ENCODE data around the gene ZFYVE21. TPM values are rescaled to one million over a fixed set of nuclear protein-coding genes. Genes with fewer than 3 reads are reported as not detected.

Gene ZFYVE21
- total RNA-seq, 1 experiment from 2014 or later = 49.7 TPM

- no peaks in the 10 kb centered on the region for H4K20me1 ChIP-seq (ENCODE audit: control insufficient read depth, insufficient read depth, insufficient read length)
- no peaks in the 10 kb centered on the region for H3K79me2 ChIP-seq (ENCODE audit: insufficient read depth, low read length)
- H3K18ac ChIP-seq (ENCODE audit: insufficient read length, low read depth, low read length) = no peak overlapping the region
- WGBS (ENCODE audit: extremely low coverage, insufficient read length, low lambda C conversion rate) = no CpG with 5 or more reads among the region's 1 CpG
- H3K4me1 Mint-ChIP-seq = no peaks in the 10 kb centered on the region; a peak in 1 of 4 replicates
- no peak overlapping the region for H3K23ac ChIP-seq (ENCODE audit: insufficient read length, low read depth, low read length)
- H3K4me2 ChIP-seq (ENCODE audit: insufficient read depth, insufficient read length, low read length) = no peak overlapping the region
- no peaks in the 10 kb centered on the region for H3K36me3 Mint-ChIP-seq (ENCODE audit: insufficient read depth in 1 of 3, low read depth in 3 of 3)
- no peaks in the 10 kb centered on the region for H3K9me3 Mint-ChIP-seq
- H3K79me1 ChIP-seq (ENCODE audit: insufficient read depth, low read depth, low read length, poor library complexity, severe bottlenecking) = no peaks in the 10 kb centered on the region
- H3K27me3 ChIP-seq (ENCODE audit: insufficient read depth, low read length) = no peaks in the 10 kb centered on the region
- no peak overlapping the region for H2BK120ac ChIP-seq (ENCODE audit: low read depth, low read length, poor library complexity, severe bottlenecking)
- no peaks in the 10 kb centered on the region for H3K4me1 ChIP-seq (ENCODE audit: insufficient read depth, low read length)
- H3K27ac Mint-ChIP-seq = no peak overlapping the region
- H3T11ph ChIP-seq (ENCODE audit: low read length) = no peak overlapping the region
- no peak for DNase-seq
- no peak overlapping the region for H4K91ac ChIP-seq (ENCODE audit: insufficient read length, low read depth, low read length)
- H4K8ac ChIP-seq (replicated peaks; ENCODE audit: insufficient read length, low read depth, low read length) = no peak overlapping the region
- H3K27me3 Mint-ChIP-seq (ENCODE audit: low read depth) = no peaks in the 10 kb centered on the region
- H3K9ac ChIP-seq (ENCODE audit: extremely low read depth, insufficient read length, low read length) = no peak overlapping the region
- no peak overlapping the region for H2BK20ac ChIP-seq (ENCODE audit: low read depth, low read length, poor library complexity, severe bottlenecking)
- no peak overlapping the region for H2BK15ac ChIP-seq (ENCODE audit: low read depth, low read length)
- H3K27ac ChIP-seq (ENCODE audit: insufficient read length, low read depth, low read length) = no peak overlapping the region
- no peak overlapping the region for H3K56ac ChIP-seq (ENCODE audit: insufficient read length, low read depth, low read length)
- H3K23me2 ChIP-seq (ENCODE audit: insufficient read length, low read depth, low read length, poor library complexity, severe bottlenecking) = no peaks in the 10 kb centered on the region
- H3K9me3 ChIP-seq (ENCODE audit: control insufficient read depth, low read depth, low read length) = no peaks in the 10 kb centered on the region
- no peak overlapping the region for H2AFZ ChIP-seq (ENCODE audit: low read length)
- no peak overlapping the region for H3K14ac ChIP-seq (ENCODE audit: insufficient read depth, low read length)
- no peak overlapping the region for H2AK5ac ChIP-seq (ENCODE audit: insufficient read length, low read length)
- no peak overlapping the region for H3K4me3 Mint-ChIP-seq
- H2BK12ac ChIP-seq (ENCODE audit: insufficient read length, low read depth, low read length) = no peak overlapping the region
- H3K4ac ChIP-seq (ENCODE audit: low read depth, low read length) = no peak overlapping the region
- TF ChIP-seq CTCF (conservative IDR thresholded peaks at IDR 0.05) = no peak
- no peak overlapping the region for H4K5ac ChIP-seq (ENCODE audit: insufficient read length, low read depth, low read length)
- no peak overlapping the region for H2BK5ac ChIP-seq (ENCODE audit: insufficient read length, low read length)
These were observed 56.6 kb downstream of the ZFYVE21 start for GRCh38 chr14:103772078-103772712.
